ENCODE results near the gene FLNC. TPM values are rescaled to one million over a fixed set of nuclear protein-coding genes. Genes with fewer than 3 reads are reported as not detected.

The FLNC gene
- total and polyA plus RNA-seq, 2 of the 4 experiments (the other 2 are of a cell fraction), result 116 to 154 TPM

DNA sequence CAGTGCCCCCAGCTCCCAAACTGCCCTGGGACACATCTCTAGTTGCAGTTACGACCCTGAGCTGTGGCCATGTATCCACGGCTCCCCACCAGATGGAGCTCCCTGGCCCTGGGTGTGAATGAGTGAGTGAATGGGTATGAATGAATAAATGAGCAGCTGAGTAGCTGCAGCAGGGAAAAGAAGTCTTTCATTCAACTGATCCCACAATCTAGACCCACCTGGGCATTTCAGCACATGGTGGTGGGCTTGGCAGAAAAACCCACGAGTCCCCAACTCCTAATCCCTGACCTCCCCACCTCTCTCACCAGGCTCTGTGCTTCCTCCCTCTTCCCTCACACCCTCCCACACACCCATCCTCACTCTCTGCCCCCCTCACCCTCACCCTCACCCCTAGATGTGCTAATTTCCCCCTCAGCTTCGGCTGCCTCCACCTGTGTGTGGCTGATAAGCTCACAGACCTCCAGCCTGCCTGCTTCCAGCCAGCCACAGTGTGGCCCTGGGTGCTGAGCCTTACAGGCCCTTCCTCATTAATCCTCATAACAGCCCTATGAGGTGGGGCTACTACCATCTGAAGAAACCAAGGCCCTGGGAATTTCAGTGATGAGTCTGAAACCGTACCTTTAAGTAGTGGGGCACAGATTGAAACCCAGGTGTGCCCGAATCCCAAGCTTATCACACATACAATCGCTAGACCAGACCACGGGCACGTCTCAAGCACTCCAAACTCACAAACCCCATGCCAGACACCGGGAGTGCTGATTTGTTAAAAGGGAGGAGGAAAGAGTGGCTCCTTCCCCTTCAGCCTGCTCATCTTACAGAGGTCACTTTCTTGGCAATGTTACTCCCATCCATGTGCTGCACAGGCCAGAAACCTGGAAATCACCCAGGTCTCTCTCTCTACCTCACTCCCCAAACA lies 30.2 kb downstream of the FLNC start:
- no peak overlapping the region for H3K4me2 ChIP-seq (ENCODE audit: low read depth, low read length)
- H2BK20ac ChIP-seq (ENCODE audit: low read depth, low read length), result no peak overlapping the region
- H3K14ac ChIP-seq (replicated peaks; ENCODE audit: low read depth, low read length), result no peak overlapping the region
- H3K4me1 ChIP-seq (ENCODE audit: control insufficient read depth, insufficient read depth, low read length), result peaks cover 2% of the 10 kb centered on the region
- H2AK5ac ChIP-seq (ENCODE audit: low read depth, low read length), result 0 out of 2 replicates have a peak overlapping the region, but pooled peaks have one; percentile 18
- in situ Hi-C loops (cut with MboI; ENCODE audit: low sequenced_read_pairs) (no loop called here), dilution Hi-C loops (cut with HindIII; ENCODE audit: low sequenced_read_pairs, unreplicated experiment) (no loop called here), intact Hi-C loops (cut with micrococcal nuclease) (no loop called here)
- H3K23ac ChIP-seq (ENCODE audit: low read depth, low read length), result no peak overlapping the region
- H3K9ac ChIP-seq (ENCODE audit: low read depth, low read length), result no peak overlapping the region
- H4K5ac ChIP-seq (ENCODE audit: low read depth, low read length), result no peak overlapping the region
- peak overlapping the region; percentile 48 for H2AK9ac ChIP-seq (replicated peaks; ENCODE audit: low read depth, low read length, poor library complexity)
- ATAC-seq (ENCODE audit: low read depth) (no peak), DNase-seq (peak; percentile 81)
- H3K27ac ChIP-seq (ENCODE audit: insufficient read depth, low read length), result no peak overlapping the region
- no peak overlapping the region for H3K18ac ChIP-seq (ENCODE audit: low read depth, low read length)
- H3K9me1 ChIP-seq (ENCODE audit: insufficient read depth, low read length), result peaks cover 5% of the 10 kb centered on the region; the same call in 1 of the 2 replicates
- H3K36me3 ChIP-seq (ENCODE audit: control insufficient read depth, insufficient read depth, low read length), result peaks cover 34% of the 10 kb centered on the region
- no TSS peak for BruUV-seq (replicated peaks)
- ChIA-PET CTCF (interaction anchor here (1.3 kb wide), 1 partner anchor 23 kb away, joined by 3 read pairs; no protein-coding TSS in a partner anchor), POLR2A (ENCODE audit: unreplicated experiment) (no interaction called here)
- no peak overlapping the region for H4K8ac ChIP-seq (ENCODE audit: low read depth in 2 of 2, low read length in 2 of 2)
- H4K91ac ChIP-seq (ENCODE audit: insufficient read depth, low read depth, low read length), result no peak overlapping the region
- no peak overlapping the region for H3K56ac ChIP-seq (ENCODE audit: extremely low read depth, insufficient read depth, low read length)
- WGBS, 2 experiments (ENCODE audit: extremely low coverage in 2 of 2, insufficient read length in 1 of 2), result 55% methylated on average over 3 of the region's 10 CpGs; no CpG with 5 or more reads in 1 of the 2 experiments
- no peak overlapping the region for H3K4ac ChIP-seq (ENCODE audit: low read depth, low read length)
- H3K79me1 ChIP-seq (ENCODE audit: low read depth in 1 of 2, low read length in 2 of 2), result peaks cover 11 to 19% of the 10 kb centered on the region in 2 experiments
- no peak for TF ChIP-seq RAD21 (IDR thresholded peaks at IDR 0.05; ENCODE audit: low read length)
- TF ChIP-seq, protein P1, sequence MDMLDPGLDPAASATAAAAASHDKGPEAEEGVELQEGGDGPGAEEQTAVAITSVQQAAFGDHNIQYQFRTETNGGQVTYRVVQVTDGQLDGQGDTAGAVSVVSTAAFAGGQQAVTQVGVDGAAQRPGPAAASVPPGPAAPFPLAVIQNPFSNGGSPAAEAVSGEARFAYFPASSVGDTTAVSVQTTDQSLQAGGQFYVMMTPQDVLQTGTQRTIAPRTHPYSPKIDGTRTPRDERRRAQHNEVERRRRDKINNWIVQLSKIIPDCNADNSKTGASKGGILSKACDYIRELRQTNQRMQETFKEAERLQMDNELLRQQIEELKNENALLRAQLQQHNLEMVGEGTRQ (IDR thresholded peaks at IDR 0.05; ENCODE audit: low read depth, low read length), result no peak
- TF ChIP-seq MXI1 (IDR thresholded peaks at IDR 0.05; ENCODE audit: borderline replicate concordance, low read depth, low read length), result peak; percentile 28; the same call in 1 of the 2 replicates
- TF ChIP-seq BHLHE40 (IDR thresholded peaks at IDR 0.05; ENCODE audit: low read depth, low read length), result no peak
- no peaks in the 10 kb centered on the region for H3K27me3 ChIP-seq (ENCODE audit: control insufficient read depth, insufficient read depth, low read length)
- no peak overlapping the region for H2AFZ ChIP-seq (replicated peaks; ENCODE audit: low read length, poor library complexity)
- H3K4me3 ChIP-seq (ENCODE audit: insufficient read depth, low read depth, low read length), result no peak overlapping the region
- H2BK120ac ChIP-seq (ENCODE audit: low read depth, low read length), result no peak overlapping the region
- peaks cover 42% of the 10 kb centered on the region for H4K20me1 ChIP-seq (ENCODE audit: insufficient read depth, low read length)
- no peaks in the 10 kb centered on the region for H3K9me3 ChIP-seq (ENCODE audit: control insufficient read depth, insufficient read depth, low read length)
- no peak overlapping the region for H2BK15ac ChIP-seq (ENCODE audit: low read depth, low read length)
- no peak overlapping the region for H2BK5ac ChIP-seq (ENCODE audit: low read depth, low read length, poor library complexity, severe bottlenecking)

Data from IMR-90 (cell line).